Activated CD4-positive, alpha-beta T cell treated with anti-CD3 and anti-CD28 coated beads, Interleukin-2, amount 10 ng/mL, durations not matched to agents 7 days and 5 days (primary cell): ENCODE data around the gene ANKS1A. TPM values are rescaled to one million over a fixed set of nuclear protein-coding genes. Genes with fewer than 3 reads are reported as not detected.

Experiments used
- CTCF ChIA-PET: fragments of 350-600 bp; sonication (Branson Sonifier 250); formaldehyde crosslinking; loops from one replicate; lab custom pipeline; 2021; ENCODE audit warnings: antibody characterized with exemption; lab: Charles Lee
- POLR2A ChIA-PET: fragments of 350-600 bp; sonication (Branson Sonifier 250); formaldehyde crosslinking; loops from one replicate; lab custom pipeline; 2021; ENCODE audit warnings: antibody characterized with exemption; lab: Charles Lee
- DNase-seq: peaks from one replicate; pipeline ENCODE4 v3.0.0-alpha.2; 2020
- H3K27ac Mint-ChIP-seq: one replicate; pipeline ENCODE4 v1.8.0; 2021; ENCODE audit warnings: mild to moderate bottlenecking, moderate library complexity, mixed read lengths
- H3K27me3 Mint-ChIP-seq: one replicate; pipeline ENCODE4 v1.8.0; 2021; ENCODE audit warnings: mixed read lengths
- H3K36me3 Mint-ChIP-seq: one replicate; pipeline ENCODE4 v1.8.0; 2021; ENCODE audit warnings: low read depth, mixed read lengths
- H3K4me1 Mint-ChIP-seq: one replicate; pipeline ENCODE4 v1.8.0; 2021; ENCODE audit warnings: mixed read lengths
- H3K4me3 Mint-ChIP-seq: one replicate; pipeline ENCODE4 v1.8.0; 2021; ENCODE audit warnings: mild to moderate bottlenecking, moderate library complexity, mixed read lengths
- H3K9me3 Mint-ChIP-seq: one replicate; pipeline ENCODE4 v1.8.0; 2021; ENCODE audit warnings: mixed read lengths
- total RNA-seq, 2 experiments: library from RNA; stranded (reverse); gene quantifications; one replicate each; pipeline ENCODE4 v1.2.3, GENCODE V29; 2021

ANKS1A gene
- total RNA-seq, 2 experiments from 2014 or later = 8.4 to 8.8 TPM

DNA sequence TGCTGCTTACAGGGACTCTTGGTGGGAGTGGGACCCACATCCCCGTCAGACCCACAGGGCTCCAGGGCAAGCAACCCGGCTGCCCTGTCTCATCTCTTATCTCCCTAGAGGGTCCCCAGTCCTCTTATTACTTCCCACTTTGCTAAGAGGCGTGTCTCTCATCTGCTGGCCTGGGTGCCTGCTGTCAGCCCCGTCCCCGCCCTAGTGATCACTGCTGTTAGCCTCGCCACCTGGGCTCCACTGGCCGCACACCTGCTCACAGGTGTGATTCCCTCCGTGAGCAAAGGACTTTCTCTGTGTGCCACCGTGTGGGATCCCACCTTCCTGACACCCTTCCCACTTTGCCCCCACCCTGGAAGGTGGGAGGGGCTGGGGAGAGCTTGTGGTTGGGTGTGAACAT is 194.5 kb downstream of the ANKS1A start:
- no peak overlapping the region for H3K27ac Mint-ChIP-seq
- no peak for DNase-seq
- no peaks in the 10 kb centered on the region for H3K9me3 Mint-ChIP-seq
- no peaks in the 10 kb centered on the region for H3K27me3 Mint-ChIP-seq
- POLR2A ChIA-PET = no interaction called here
- peaks cover 2% of the 10 kb centered on the region for H3K4me1 Mint-ChIP-seq
- H3K4me3 Mint-ChIP-seq = no peak overlapping the region
- CTCF ChIA-PET = no interaction called here
- no peaks in the 10 kb centered on the region for H3K36me3 Mint-ChIP-seq

DNA sequence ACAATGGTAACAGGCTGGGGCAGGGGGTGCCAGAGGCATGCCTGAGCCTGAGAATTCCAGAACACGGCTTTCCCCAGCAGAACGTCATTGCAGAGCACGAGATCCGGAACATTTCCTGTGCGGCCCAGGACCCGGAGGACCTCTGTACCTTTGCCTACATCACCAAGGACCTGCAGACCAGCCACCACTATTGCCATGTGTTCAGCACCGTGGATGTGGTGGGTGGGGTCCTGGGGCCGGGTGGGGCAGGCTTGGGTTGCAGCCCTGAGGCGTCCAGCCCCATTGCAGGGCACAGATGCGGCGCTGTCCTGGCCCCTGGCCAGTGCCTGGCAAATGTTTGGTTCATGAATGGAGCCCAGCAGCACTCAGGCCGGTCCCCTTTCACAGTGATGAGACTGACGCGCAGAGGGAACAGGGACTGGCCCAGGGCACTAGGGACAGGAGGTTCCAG is 195.0 kb downstream of the ANKS1A start:
- no peak overlapping the region for H3K4me3 Mint-ChIP-seq
- no peak overlapping the region for H3K27ac Mint-ChIP-seq
- H3K9me3 Mint-ChIP-seq = no peaks in the 10 kb centered on the region

DNA sequence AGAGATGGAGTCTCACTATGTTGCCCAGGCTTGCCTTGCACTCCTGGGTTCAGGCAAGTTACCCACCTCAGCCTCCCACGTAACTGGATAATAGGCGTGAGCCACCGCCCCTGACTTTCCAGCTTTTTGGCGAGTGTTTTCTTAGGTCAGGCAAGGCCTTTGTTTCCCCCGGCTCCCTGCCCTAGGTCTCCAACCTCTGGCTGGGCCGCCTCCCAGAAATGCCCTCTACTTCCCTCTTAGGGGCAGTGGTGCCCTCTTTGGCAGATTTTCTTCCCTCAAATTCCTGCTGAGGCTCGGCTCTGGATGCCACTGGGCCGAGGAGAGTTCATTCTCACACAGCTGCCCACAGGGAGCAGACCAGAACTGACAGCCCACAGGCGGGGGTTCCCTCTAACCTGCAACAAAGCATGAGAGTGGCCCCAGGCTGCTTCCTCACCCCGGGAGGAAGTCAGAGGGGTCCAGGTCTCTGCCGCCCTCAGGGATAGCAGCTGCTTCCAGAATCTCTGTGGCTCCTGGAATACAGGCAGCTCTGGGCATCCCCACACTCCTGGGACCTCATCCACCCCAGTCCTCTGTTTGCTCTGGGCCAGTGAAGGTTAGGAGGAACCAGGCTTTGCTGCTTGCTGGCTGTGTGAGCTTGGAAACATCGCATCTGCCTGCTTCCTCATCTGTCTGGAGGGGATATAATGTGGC is 195.6 kb downstream of the ANKS1A start:
- Mint-ChIP-seq H3K4me3 (no peak overlapping the region), H3K27ac (no peak overlapping the region), H3K4me1 (peaks cover 2% of the 10 kb centered on the region), H3K9me3 (no peaks in the 10 kb centered on the region), H3K36me3 (no peaks in the 10 kb centered on the region), H3K27me3 (no peaks in the 10 kb centered on the region)
- DNase-seq = no peak
- ChIA-PET POLR2A (no interaction called here), CTCF (interaction anchor here (0.8 kb wide), 1 partner anchor 89 kb away, joined by 3 read pairs; no protein-coding TSS in a partner anchor)

More for the DNA sequence above, 195.0 kb downstream of the ANKS1A start:
- Mint-ChIP-seq H3K27me3 (no peaks in the 10 kb centered on the region), H3K4me1 (peaks cover 2% of the 10 kb centered on the region), H3K36me3 (no peaks in the 10 kb centered on the region)
- ChIA-PET CTCF (interaction anchor here (0.8 kb wide), 1 partner anchor 89 kb away, joined by 3 read pairs; no protein-coding TSS in a partner anchor), POLR2A (no interaction called here)
- DNase-seq = no peak

DNA sequence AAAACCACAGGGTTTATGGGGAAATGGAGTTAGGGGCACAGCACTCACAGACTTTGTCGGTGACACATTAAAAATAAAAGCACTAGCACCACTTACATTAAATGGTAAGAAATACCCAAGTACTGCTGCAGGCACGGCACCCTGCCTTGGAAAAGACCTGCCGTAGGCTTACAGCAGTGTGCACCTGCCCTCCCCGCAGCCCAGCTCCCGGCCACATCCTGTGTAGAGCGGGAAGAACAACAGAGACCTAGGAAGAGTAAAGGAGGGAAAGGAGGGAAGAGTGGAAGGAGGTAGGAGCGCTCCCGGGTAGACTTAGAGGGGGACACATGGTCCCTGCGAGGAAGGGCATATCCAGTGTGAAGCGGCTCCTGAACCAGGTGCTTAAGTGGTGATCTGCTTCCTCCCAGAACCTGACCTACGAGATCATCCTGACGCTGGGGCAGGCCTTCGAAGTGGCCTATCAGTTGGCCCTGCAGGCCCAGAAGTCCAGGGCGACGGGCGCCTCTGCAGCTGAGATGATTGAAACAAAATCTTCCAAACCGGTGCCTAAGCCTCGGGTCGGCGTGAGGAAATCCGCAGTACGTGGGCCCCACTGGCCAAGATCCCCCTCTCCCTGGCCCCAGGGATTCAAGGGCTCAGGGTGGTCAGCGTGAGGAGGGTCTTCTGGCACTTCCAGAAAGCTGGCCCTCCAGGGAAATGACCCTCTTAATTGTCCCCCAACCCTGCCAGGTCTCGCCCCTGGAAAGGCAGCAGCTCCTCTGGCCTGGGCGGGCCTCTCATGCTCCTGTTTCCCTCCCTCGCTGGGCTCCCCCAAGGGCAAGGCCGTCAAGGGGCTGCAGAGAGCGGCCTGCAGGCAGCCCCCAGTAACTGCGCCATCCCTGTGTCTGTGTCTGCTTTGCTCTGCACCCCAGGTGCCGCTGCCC is 196.6 kb downstream of the ANKS1A start:
- ChIA-PET POLR2A (no interaction called here), CTCF (interaction anchor here (1.5 kb wide), 1 partner anchor 17 kb away, joined by 4 read pairs; no protein-coding TSS in a partner anchor)
- no peaks in the 10 kb centered on the region for H3K27me3 Mint-ChIP-seq
- H3K4me1 Mint-ChIP-seq = peaks cover 2% of the 10 kb centered on the region
- H3K9me3 Mint-ChIP-seq = no peaks in the 10 kb centered on the region
- no peak overlapping the region for H3K27ac Mint-ChIP-seq
- no peak overlapping the region for H3K4me3 Mint-ChIP-seq
- H3K36me3 Mint-ChIP-seq = no peaks in the 10 kb centered on the region
- DNase-seq = peak; percentile 4

DNA sequence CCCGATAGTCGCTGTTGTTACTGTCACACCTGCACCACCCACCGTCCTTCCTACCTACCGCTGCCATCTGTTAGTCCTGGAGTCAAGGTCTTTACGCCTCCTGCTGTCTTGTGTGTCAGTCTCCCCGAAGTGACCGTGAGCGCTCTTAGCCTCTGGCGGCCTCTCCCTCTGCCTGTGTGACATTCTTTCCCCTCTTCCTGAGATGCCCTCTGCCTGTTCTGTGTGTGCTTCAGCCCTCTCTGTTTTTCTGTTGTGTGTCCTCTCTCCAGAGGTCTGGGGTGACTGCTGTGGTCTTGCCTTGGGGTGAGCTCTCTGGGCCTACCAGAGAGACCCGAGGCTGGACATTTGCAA is 197.2 kb downstream of the ANKS1A start:
- no peak for DNase-seq
- Mint-ChIP-seq H3K27me3 (no peaks in the 10 kb centered on the region), H3K27ac (no peak overlapping the region), H3K36me3 (no peaks in the 10 kb centered on the region), H3K4me3 (no peak overlapping the region), H3K9me3 (no peaks in the 10 kb centered on the region), H3K4me1 (peaks cover 2% of the 10 kb centered on the region)
- CTCF ChIA-PET = interaction anchor here (1.5 kb wide), 1 partner anchor 16 kb away, joined by 4 read pairs; no protein-coding TSS in a partner anchor
- POLR2A ChIA-PET = no interaction called here

DNA sequence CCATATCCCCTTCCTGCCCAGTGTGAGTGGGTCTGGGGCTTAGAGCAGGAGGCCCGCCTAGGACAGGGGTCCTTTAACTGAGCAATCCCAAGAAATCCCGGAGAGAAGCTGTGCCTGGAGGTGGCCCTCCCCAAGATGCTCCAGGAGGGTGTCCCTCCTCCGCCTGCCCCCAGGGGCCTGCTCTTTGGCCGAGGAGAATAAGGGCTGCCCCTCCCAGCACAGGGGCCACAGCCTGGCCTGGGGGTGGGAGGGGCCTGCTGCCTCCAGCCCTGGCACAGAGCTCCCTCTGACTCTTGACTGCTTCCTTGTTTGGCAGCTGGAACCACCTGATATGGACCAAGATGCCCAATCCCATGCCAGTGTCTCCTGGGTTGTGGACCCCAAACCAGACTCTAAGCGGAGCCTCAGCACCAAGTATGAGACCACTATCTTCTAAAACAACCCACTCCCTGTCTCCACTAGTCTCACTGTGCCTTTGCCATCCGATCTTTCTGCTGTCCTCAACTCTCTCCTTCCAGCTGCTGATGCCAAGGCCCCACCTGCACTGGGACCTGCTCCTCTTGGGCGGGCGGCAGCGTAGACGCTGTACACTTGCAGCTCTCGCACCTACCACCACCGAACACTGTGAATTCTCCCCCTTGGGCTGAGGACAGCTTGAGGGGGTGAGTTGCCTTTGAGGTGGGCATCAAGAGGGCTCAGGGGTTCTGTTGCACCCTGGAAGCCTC is 197.7 kb downstream of the ANKS1A start:
- H3K27ac Mint-ChIP-seq = no peak overlapping the region
- no peaks in the 10 kb centered on the region for H3K4me1 Mint-ChIP-seq
- H3K4me3 Mint-ChIP-seq = no peak overlapping the region
- ChIA-PET CTCF (interaction anchor here (0.6 to 1.5 kb wide), 2 partner anchors 15 to 804 kb away, joined by 3 to 4 read pairs; no protein-coding TSS in a partner anchor), POLR2A (no interaction called here)
- H3K9me3 Mint-ChIP-seq = no peaks in the 10 kb centered on the region
- no peaks in the 10 kb centered on the region for H3K27me3 Mint-ChIP-seq
- peak; percentile 2 for DNase-seq
- no peaks in the 10 kb centered on the region for H3K36me3 Mint-ChIP-seq

DNA sequence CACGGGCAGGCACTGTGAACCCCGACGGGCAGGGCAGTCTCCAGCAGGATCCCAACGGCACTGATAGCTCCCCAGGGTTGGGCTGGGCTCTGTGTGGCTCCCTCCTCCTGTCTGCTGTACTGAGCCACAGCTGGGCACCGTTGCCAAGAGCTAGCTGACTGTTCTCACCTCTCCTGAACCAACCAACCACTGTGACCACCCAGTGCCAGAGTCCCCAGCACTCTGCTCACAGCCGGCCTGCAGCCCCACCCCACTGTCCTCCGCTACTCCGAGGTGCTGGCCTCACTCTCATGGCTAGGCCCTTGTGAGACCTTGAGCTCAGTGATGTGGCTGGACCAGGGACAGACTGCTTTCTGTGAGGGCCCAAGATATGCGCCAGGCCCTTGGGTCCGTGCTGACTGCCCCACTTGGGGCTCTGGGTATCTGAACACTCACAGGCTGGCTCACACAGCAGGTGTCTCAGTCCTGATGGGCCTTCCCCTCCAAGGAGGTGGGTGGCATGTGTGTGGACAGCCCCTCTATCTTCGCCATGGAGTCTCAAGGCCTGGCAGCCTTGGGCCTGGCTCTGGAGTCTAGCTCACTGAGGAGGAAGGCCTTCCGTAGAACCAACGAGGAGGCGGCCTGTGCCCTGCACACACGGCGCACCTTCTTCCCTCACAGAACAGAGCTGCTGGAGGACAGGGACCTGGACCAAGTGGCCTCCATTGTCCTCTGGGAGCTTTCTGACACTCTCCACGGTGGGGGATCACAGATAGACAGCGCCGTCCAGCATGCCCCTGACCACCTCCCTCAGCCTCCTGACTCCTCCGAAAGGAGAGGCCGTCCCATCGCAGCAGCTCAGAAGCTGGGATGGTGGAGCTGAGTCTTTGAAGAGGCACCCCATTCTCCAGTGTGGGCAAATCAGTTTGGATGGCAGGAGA is 198.6 kb downstream of the ANKS1A start:
- POLR2A ChIA-PET = no interaction called here
- DNase-seq = no peak
- Mint-ChIP-seq H3K27ac (no peak overlapping the region), H3K9me3 (no peaks in the 10 kb centered on the region), H3K4me3 (no peak overlapping the region), H3K27me3 (no peaks in the 10 kb centered on the region), H3K4me1 (no peaks in the 10 kb centered on the region), H3K36me3 (no peaks in the 10 kb centered on the region)
- CTCF ChIA-PET = interaction anchor here (0.6 to 1.5 kb wide), 3 partner anchors 15 to 805 kb away, joined by 3 to 4 read pairs (median 3); no protein-coding TSS in a partner anchor

DNA sequence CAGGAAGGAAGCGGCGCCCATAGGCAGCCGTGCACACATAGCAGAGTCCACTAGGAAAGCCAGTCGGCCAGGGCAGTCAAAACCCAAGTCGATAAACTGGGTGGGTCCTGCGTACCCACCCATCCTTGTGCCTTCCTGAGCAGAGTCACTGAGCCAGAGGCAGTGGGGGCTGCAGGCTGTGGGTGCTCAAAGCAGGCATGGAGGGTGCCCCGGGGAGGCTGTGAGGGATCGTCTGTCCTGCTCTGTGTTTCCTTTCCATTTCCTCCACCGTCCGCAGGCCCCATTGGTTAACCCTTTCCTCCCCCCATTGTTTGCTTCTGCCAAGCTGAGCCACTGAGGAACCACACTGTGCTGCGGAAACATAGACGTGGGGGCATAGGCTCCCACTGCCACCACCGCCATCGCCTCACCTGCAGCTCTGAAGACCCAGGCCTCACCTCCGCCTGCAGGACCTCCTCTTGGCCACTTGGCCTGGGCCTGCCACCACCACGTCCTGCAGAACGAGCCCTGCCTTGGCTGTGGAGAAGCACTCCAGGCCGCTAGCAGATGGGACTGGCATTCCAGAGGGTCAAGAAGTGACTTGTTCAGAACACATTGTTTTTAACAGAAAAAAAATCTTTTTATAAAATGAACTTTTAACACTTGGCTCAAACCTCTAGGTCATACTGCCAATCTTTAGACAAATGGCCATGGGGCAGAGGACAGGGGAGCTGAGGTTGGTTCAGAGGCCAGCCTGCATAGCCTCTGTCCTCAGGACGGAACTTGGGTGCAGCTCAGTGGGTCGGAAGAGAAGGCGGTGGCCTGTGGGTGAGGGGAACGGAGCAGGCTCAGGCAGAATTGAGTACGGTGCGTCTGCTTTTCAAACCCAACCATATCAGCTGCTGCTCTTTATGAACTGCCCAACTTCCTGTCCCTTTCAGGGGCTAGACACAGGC is 199.5 kb downstream of the ANKS1A start:
- H3K9me3 Mint-ChIP-seq = no peaks in the 10 kb centered on the region
- H3K36me3 Mint-ChIP-seq = no peaks in the 10 kb centered on the region
- H3K4me1 Mint-ChIP-seq = no peaks in the 10 kb centered on the region
- H3K4me3 Mint-ChIP-seq = no peak overlapping the region
- no peak overlapping the region for H3K27ac Mint-ChIP-seq
- ChIA-PET CTCF (interaction anchor here (1.2 kb wide), 1 partner anchor 20 kb away, joined by 3 read pairs; no protein-coding TSS in a partner anchor), POLR2A (no interaction called here)
- DNase-seq = no peak
- H3K27me3 Mint-ChIP-seq = no peaks in the 10 kb centered on the region

DNA sequence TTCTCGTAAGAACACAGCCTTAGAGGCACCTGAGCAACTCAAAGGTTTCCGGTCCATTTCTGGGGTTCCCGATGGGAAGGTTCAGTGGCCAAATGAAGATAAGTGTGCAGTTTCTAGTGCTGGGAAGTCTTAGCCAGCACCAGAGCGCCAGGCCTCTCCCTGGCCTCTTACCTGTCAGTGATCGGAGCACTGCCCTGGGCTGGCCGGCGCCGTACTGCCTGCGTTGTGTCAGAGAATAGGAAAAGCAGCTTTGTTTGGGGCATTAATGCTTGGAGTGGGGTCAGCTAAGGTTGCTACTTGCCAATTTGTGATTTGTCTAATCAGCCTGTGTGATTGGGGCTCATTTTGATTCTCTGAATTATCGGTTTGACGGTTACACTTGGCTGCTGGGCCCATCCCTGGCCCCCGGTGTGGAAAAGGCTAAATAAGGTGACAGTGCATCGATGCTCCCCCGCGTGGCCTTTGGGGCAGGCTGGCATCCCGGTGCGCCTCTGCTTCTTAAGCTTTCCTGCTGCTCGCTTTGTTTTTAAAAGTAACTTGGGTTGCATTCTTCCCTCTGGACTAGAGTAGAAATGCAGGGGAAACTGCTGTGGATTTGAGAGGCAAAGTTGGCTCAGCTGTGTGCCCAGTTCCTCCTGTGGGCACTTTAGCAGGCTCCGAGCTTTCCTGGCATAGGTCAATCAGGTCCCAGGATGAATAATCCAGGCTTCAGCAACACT is 200.3 kb downstream of the ANKS1A start:
- H3K4me1 Mint-ChIP-seq = no peaks in the 10 kb centered on the region
- no peak overlapping the region for H3K27ac Mint-ChIP-seq
- H3K4me3 Mint-ChIP-seq = no peak overlapping the region
- no peaks in the 10 kb centered on the region for H3K36me3 Mint-ChIP-seq
- DNase-seq = no peak
- POLR2A ChIA-PET = no interaction called here
- H3K9me3 Mint-ChIP-seq = no peaks in the 10 kb centered on the region
- peaks cover under 1% of the 10 kb centered on the region for H3K27me3 Mint-ChIP-seq
- CTCF ChIA-PET = interaction anchor here (1.2 to 2.2 kb wide), 2 partner anchors 12 to 21 kb away, joined by 3 to 5 read pairs; no protein-coding TSS in a partner anchor

DNA sequence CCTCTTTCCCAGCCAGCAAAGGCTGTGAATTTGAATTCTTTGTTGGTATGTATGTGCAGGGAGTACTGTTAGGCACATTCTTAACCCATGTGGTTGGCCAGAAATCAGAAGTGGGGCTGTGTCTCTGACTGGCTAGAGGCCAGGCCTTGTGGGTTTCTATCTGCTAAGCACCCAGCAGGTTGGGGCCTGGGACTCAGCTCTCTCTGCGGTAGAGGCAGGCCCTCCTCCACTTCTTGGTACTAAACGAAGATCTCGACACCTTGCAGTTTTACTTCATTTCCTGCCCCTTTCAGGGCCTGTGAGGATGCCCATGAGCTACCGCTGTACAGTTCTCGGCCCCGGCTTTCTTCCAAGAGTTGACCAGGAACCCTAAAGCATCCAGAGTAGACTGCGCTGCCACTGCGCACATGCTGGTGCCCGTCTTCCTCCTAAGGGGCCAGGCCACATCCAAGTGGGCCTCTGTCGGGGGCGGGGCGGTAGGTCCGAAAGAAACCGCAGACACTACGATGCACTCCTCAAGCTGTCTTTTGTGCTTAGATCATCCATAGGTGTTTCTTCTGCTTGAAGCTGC is 201.0 kb downstream of the ANKS1A start:
- H3K9me3 Mint-ChIP-seq = no peaks in the 10 kb centered on the region
- CTCF ChIA-PET = interaction anchor here (1.2 to 2.2 kb wide), 2 partner anchors 13 to 22 kb away, joined by 3 to 5 read pairs; no protein-coding TSS in a partner anchor
- H3K27me3 Mint-ChIP-seq = peaks cover 4% of the 10 kb centered on the region
- no peak overlapping the region for H3K4me3 Mint-ChIP-seq
- no peak for DNase-seq
- H3K27ac Mint-ChIP-seq = no peak overlapping the region
- H3K4me1 Mint-ChIP-seq = no peaks in the 10 kb centered on the region
- POLR2A ChIA-PET = no interaction called here
- no peaks in the 10 kb centered on the region for H3K36me3 Mint-ChIP-seq
